Measurements from ENCODE around the gene KRT2.

GRCh38 chr12:52629281-52630007 lies 22.6 kb downstream of the KRT2 start:
- no peak for TF ChIP-seq CTCF (IDR thresholded peaks at IDR 0.05)
- TF ChIP-seq EZH2 (IDR thresholded peaks at IDR 0.05; ENCODE audit: borderline replicate concordance, insufficient read depth, low read depth, low read length, poor library complexity, severe bottlenecking): no peak

Measured in B cell (primary cell).